ENCODE measurements around the gene TRAPPC3.

TRAPPC3 gene

DNA sequence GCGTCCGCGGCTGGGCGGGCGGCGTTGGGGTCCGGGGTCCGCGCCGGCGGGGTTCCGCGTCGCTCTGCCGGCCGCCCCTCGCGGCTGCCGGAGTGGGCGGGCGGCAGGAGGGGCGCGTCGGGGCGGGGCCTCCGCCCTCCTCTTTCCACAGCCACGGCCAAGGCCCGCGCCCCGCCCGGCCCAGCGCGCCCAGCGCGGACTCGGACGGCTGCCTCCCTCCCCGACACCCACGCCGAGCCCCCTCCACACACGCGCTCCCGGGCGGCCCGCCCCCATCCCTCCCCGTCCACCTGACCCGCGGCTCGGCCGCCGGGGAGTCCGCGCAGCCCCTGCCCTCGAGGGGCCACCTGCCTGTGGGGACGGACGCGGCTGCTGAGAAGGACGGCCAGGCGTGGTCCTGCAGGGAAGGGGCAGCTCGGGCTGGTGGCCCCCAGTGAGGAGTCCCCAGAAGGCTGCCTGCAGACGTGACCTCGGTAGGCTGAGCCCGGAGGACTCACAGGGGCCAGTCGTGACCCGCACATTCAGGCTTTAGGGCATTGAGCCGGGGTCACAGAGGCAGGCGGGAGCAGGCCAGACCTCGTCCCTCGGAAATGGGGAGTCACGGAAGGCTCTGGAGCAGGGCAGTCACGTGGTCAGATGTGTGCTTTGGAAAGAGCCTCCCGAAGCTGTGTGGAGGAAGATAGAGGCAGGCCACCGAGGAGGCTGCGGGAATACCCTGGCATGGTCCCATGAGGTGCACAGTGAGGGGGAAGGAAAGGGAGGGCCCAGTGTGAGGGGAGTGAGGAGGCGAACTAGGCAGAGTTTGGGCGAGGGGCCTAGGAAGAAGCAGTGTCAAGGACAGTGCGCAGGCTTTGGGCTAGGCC lies 23.9 kb downstream of the TRAPPC3 start, which contains the start of gene COL8A2:
Gene COL8A2 (minus strand): TSS at position 94 of the 863 bp plus-strand sequence. CDS start 24,980 bp downstream, outside the sequence.
- no peak for DNase-seq

DNA sequence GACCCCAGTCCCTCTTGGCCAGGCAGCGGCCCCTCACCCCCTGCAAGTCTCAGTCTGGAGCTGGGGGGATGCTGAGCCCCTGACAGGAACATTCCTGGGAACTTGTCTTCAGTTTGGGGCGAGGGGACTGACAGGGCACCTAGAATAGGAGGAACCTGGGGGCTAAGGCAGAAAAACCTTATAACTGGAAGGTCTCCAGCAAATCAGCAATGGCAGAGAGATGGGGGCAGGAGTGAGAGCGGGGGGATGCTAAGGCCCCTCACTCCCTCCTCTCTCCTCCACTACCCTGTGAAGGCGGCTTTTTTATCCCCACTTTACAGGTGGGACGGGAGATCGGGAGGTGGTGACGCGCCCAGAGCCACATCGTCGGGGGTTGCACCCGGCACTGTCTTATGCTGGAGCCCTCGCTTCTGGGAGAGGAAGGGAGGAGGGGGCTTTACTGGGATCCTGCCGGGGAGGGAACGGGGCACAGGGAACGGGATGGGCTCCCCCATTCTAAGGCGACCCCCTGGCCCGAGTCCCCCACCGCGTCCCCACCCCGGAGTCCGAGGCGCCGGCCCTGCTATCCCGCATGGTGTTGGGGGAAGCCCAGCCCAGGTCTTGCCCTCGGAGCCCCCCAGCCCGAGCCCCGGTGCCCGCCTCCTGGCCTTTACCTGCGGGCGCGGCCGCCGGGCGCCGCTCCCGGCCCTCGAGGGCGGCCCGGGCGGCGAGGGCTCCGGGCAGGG lies 24.7 kb downstream of the TRAPPC3 start:
- no peak for DNase-seq

DNA sequence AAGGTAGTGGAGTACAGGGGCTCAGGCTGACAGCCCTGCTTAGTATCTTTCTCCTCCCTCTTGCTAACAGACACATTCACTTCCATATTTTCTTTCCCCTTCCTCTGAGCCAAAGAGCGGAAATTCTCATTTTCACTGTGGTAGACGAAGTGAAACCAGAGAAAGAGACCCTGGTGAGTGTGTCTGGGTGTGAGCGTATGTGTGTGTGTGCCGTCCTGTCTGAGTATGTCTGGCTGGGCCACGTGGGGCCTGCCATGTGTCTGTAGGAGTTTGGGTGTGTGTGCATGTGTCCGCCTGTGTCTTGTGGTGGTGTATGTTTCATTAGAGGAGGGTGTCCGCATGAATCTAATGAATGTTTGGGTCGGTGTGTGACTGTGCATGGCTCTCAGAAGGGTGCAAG lies 25.9 kb downstream of the TRAPPC3 start:
- no peak for DNase-seq

DNA sequence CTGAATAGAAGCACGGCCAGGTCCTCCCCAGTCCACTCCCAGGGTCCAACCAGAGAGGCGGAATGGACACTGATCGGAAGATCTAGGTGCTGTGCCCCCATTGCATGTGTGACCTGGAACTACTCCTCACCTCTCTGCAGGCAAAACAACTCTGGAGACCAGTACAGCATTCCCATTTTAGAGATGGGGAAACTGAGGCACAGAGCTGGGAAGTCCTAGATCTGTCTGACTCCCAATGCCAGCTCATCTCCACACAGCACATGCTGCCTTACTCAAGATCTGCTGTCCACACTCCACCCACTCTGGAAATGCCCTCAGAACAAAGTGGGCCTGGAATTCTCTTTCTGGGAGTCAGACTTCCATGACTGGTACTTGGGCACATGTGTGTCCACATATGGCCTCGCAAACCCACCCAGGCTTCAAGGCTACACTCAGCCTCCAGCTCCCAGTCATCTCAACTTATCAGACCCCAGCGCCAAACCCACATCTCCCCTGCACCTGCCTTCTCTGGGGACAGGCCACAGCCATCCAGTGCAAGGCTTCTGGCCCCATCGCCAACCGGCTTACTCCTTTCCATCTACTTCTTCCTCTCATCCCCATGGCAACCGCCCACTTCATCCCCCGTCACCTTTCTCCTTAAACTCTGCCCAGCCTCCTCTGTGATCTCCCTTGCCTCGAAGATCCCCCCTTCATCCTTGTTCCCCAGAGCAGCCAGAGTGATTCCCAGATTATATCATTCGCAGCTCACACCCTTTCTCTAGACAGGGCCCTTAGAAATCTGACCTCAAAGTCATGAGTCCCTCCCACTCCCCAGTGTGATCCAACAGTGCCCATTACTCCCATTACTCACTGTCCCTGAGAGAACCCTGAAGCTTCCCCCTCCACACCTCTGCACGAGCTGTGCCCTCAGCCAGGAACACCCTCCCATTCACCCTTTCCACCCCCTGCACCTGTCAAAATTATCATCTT lies 26.9 kb downstream of the TRAPPC3 start:
- no peak for DNase-seq

DNA sequence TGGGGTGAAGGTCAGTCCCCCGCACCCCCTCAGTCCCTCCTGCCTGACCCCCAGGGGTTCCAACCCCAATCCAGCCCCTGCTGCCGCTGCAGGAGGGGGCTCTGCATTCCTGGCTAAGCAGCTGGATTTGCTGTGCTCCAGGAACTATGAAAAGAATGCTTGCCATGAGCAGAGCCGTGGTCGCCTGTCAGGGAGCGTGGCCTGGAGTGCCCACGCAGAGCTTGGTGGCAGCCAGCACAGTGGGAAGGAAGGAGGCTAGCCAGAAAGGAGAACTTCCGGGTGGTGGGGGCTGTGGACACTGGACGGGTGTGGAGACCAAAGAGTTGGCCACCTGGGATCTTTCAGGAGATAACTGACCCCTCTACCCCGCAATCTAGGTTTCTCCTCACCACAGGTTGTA lies 29.8 kb downstream of the TRAPPC3 start:
- DNase-seq: no peak

DNA sequence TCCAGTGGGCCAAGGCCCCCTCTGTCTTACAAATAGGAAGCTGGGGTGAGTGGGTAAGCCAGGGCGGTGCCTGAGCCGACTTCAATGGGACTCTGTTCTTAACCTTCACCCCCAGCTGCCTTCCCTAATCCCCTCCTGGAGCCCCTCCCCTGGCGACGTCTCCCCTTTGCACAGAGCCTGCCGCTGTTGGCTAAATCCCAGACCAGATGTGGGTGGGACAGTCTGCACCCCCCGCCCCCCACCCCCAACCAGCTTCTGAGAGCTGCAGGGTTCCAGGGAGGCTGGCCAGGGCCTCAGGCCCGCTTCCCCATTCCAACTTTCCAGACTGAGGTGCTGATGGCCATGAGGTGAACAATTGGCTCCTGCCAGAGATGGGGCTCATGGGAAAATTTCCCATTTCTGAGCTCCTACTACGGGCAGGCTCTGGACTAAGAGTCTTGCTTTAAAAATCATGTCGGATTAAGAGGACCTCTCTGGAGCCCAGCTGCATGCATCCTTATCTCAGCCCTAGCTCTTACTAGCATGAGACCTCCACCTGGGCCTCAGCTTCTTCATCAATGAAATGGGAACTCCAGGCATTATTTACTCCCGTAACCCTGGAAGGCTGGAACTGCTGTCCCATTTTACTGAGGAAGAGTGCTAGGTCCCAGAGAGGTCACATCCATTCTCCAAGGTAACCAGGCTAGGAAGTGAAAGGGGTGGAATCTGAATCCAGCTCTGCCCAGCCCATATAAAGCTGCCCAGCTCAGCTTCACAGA lies 30.7 kb downstream of the TRAPPC3 start:
- DNase-seq: no peak

DNA sequence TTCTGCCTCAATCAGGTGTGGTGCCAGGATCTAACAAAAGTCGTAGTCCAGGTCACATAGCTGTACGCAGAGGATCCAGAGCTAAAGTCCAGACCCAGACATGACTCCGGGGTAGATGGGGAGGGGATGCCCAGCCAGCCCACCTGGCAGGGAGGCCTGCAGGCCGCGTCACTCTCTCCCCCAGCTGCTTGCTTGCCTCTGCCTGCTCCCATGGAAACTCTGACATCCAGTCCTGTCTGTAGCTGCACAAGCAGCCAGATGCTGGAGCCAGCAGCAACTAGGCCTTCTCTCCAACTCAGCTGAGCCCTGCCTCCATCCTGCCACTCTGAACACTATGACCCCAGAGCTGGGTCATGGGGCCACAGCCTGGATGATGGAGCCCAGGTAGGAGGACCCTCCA lies 32.4 kb downstream of the TRAPPC3 start:
- no peak for DNase-seq

DNA sequence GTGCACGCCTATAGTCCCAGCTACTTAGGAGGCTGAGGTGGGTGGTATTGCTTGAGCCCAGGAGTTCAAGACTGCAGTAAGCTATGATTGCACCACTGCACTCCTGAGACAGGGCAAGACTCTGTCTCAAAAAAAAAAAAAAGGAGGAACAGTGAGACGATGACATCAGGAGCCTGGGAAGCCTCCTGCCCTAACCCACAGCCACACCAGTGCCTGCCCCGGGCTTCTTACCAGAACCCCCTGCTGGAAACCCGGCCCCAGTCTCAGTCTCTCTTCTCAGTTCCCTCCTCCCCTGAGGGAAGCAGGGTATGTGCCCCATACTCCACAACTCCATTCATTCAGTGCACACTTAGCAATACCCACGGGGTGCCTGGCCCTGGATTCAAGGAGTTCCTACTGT lies 33.4 kb downstream of the TRAPPC3 start:
- DNase-seq: no peak

DNA sequence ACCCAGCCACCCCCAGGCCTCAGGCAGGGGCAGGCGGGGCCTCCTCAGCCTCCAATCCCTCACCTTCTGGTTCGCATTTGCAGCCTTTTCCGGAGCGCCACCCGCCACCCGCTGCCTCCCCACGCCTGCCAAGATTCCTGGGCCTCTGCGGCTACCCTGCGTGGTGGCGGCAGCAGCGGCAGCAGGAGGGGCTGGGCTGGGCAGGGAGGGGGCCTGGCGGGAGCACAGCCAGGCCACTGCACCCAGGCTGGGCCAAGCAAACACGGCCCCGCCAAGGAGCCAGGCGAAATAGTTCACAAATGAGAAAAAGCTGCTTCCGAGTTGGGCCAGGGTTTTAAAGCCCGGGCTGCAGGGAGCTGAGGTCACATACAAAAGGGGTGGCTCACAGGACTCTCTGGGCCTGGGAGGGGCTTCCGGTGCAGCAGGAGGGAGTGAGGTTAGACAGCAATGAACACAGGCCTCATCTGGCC lies 34.1 kb downstream of the TRAPPC3 start:
- no peak for DNase-seq

DNA sequence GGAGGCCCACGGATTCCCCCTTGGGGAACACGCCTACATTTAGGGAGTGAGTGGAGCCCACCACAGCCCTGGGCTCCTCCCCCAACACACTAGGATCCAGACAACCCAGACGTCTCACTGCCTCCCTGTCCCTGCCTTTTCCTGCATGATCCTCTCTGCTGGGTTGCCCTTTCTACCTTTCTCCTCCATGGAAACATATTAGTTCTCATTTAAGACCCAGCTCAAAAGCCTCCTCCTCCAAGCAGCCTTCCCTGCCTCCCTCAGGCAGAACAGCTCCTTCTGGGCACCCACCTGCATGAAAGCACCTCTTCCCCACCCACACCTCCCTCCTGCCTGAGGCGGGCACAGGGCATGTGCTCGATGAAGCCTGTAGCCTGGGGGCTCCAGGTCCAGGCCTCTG lies 34.9 kb downstream of the TRAPPC3 start:
- no peak for DNase-seq

DNA sequence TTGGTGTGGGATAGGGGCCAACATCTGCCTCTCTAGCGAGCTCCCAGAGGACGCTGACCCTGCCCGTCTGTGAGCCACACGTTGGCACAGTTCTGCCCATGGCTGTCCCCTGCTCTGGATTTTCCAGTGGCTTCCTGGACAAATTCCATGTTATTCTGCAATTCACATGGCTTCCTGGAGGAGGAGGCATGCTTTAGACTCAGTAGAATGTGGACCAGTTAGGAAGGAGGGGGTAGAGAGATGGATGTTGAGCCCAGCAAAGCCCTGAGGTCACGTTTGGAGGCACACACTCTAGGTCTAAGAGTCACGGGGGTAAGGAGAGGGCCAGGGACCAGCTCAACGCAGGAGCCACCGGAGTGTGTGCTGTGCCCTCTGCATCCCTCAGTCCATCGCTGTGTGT lies 36.5 kb downstream of the TRAPPC3 start:
- DNase-seq: no peak

DNA sequence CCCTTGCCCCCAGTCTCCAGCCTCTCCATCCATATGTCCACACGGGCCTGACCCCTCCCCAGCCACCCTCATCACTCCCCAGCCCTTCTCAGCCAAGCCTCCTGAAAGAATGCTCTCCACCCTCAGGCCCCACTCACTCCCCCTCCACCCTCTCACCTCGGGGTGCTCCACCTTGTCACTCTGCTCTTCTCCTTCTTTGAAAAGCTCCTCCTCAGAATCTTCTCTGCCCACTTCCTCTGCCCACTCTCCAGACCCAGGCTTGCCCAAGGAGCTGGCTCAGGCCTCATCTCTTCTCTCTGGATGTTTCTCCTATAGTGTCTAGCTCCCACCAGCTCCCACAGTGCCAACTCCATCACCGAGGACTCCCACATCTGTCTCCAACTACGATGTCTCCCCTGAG lies 38.1 kb downstream of the TRAPPC3 start:
- DNase-seq: no peak

DNA sequence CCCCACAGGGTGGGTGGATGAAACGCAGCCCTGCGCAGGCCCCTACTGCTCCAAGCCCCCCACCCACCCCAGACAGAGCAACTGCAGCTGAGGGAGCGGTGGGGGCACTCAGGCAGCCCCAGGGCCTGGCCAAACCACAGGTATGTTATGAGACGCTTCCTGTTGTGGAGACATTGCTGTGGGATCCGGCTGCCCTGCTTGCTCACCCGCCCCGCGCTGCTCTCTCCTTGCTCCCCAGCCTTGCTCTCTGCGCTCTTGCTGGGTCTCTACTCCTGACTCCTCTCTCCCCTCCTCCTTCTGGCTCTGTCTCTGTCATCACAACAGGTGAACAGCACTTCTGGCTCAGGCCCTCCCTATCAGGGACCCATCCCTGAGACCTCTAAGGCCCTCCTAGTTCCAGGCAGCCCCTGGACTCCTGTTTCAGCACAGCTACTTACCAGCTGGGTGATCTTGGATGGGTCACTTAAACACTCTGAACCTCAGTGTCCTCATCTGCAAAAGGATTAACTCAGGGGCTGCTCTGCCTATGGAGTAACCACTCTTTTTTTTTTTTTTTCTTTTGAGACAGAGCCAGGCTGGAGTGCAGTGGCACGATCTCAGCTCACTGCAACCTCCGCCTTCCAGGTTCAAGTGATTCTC lies 40.1 kb downstream of the TRAPPC3 start:
- no peak for DNase-seq

DNA sequence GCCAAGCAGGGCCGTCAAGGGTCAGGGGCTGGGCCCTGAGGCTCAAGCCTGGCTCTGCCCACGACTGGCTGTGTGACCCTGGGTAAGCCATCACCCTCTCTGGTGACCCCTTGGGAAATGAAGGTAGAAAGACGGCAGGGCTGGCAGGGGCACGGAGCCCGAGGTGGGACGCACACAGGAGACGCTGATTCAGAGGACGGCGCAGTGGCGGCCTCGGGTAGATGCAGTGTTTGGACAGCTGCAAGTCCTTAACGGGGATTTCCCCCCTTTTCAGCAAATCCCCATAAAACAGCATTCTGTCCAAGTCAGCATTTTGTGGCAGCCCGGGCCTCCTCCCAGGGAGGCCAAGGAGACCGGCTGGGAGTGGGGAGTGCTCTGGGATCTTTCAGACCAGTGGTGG lies 41.0 kb downstream of the TRAPPC3 start:
- no peak for DNase-seq

DNA sequence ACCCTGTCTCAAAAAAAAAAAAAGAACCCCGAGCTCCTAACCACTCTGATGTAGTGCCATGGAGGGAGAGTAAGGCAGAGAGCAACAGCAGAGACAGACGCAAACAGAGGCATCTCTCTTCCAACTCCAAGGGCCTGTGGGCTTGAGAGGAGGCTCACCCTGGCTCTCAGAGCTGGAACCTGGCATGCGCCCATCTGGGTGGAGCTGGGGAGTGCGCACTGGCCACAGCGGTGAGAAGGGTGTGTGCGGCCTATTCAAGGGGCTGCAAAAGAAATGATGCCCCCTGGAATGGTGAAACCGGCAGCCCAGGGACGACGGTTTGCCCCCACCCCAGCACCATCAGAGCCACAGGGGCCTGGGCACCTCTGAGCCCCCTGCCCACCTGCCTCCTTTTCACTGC lies 41.9 kb downstream of the TRAPPC3 start:
- DNase-seq: no peak

DNA sequence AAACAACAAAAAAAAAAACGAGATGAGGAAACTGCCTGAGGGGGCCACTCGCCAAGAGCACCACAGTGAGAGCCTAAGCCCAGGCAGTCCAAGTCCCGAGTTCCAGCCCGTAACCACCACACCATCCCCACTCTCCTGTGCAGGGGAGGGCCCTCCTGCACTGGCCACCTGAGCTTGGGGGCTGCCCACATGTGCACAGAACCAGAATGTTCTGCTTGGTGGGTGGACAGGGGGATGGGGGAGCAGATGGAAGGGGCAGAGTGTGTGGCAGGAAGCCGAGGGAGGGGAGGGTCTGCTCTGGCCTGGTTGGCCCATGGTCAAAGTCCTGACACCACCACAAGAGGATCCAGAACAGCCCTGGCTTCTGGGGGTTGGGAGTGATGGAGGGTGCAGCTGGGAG lies 43.0 kb downstream of the TRAPPC3 start:
- no peak for DNase-seq

DNA sequence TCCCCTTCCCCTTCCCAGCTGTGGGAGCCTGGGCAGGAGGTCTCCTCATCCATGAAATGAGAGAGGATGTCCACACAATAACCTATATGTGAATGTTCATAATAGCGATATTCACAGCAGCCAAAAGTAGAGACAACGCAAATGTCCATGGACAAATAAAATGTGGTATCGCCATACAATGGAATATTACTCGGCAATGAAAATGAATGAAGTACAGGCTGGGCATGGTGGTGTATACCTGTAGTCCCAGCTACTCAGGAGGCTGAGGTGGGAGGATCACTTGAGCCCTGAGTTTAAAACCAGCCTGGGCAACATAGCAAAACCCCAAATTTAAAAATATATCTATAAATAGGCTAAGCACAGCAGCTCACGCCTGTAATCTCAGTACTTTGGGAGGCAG lies 47.7 kb downstream of the TRAPPC3 start:
- DNase-seq: no peak

DNA sequence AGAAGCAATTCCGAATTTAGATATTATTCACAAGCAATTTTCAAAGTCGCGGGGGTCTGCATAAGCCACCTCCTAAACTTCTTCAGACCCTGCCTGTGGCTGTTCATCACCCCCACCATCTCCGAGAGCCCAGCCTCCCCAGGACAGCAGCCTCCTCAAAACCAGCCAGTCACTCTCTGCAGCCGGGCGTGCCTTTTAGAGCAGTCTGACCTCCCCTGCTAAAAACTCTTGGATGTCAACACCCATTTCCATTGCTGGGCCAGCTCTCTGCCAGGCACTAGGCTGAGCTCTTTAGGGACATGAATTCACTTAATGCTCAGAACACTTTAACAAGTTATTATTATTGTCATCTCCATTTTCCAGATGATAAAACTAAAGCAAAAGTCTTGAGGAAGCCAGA lies 48.9 kb downstream of the TRAPPC3 start:
- no peak for DNase-seq

DNA sequence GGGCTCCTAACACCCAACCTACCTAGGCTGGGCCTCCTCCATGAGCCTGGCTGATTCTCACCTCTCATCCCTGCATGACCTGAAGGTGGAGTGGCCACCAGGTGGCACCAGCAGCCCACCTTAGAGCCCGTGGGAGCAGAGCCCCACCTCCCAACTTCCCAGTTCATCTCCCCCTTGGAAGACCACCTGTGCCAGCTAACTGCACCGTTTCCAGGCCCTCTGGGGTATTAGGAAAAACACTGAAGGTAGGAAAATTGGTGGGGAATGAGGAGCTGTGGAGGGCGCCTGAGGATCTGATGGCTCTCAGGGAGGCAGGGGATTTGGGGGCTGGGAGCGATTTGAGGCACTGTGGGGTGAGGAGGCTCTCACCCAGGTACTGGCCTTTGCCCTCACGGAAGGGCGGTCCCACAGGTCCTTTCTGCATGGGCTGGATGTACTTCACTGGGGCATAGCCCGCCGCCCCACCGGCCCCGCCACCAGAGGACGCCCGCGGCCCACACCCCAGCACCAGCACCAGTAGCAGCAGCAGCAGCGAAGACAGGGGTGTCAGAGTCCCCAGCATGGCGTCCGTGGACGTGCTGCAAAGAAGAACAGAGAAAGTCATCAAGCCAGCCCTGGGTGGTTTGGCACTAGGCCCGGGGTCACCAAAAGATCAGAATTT lies 49.5 kb downstream of the TRAPPC3 start:
- peak; percentile 74 for DNase-seq

DNA sequence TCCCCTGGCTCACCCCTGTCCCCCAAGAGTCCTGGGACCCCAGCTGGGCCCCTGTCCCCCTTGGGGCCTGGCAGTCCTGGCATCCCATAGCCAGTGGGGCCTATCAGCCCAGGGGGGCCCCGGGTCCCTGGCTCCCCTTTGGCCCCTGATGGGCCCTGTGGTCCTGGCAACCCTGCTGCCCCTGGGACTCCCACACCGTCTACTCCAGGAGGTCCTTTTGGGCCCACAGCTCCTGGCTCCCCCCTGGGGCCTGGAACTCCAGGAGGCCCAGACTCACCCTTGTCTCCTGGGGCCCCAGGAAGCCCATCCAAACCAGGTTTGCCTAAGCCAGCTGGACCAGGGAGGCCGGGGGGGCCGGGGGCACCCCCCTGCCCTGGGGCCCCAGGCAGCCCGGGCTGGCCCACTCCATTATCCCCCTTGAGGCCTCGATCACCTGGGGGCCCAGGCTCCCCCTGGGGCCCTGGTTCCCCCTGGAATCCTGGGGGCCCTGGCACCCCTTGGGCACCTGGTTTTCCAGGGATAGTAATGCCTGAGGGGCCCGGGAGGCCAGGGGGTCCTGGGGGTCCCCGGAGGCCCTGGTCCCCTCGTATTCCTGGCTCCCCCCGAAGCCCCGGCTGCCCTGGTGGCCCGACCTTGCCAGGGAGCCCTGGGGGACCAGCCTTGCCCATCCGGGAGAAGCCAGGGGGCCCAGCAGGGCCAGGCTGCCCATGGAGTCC lies 50.5 kb downstream of the TRAPPC3 start:
- no peak for DNase-seq

Measured in NCI-H2171 (cell line).